HepG2 (cell line): ENCODE data around the gene MT1F. TPM values are rescaled to one million over a fixed set of nuclear protein-coding genes. Genes with fewer than 3 reads are reported as not detected.

Source experiments
- AFF4 ChIP-seq: sonication (generic); formaldehyde crosslinking; IDR thresholded peaks from 2 replicates; pipeline ENCODE4 v1.4.0; 2020; ENCODE audit warnings: missing genetic modification reagents
- CBX2 ChIP-seq, 2 experiments: fragments of 200-600 bp in 1 of 2; sonication (generic); formaldehyde crosslinking in 1 of 2; IDR thresholded peaks; 2 replicates each; pipeline versions ENCODE4 v1.7.0 to v1.8.1; 2018 to 2022; ENCODE audit warnings: low read depth in 2 of 2, low read length in 1 of 2, mild to moderate bottlenecking in 1 of 2, missing genetic modification reagents in 1 of 2
- CSRNP2 ChIP-seq: sonication (generic); formaldehyde crosslinking; conservative IDR thresholded peaks from 2 replicates; pipeline ENCODE4 v1.8.0; 2022; ENCODE audit warnings: low read depth, missing genetic modification reagents
- FIP1L1 ChIP-seq: fragments of 200-400 bp; formaldehyde crosslinking; IDR thresholded peaks from 2 replicates; pipeline ENCODE4 v1.6.1; 2018; ENCODE audit warnings: low read depth, mild to moderate bottlenecking, low read length, moderate library complexity, borderline replicate concordance; ENCODE audit not compliant: insufficient read depth
- NFKBIZ ChIP-seq: IDR thresholded peaks from 2 replicates; pipeline ENCODE4 v1.6.1; 2018; ENCODE audit warnings: missing genetic modification reagents, missing compliant biosample characterization
- NFYB ChIP-seq: sonication (generic); formaldehyde crosslinking; IDR thresholded peaks from 2 replicates; pipeline ENCODE4 v1.4.0; 2020; ENCODE audit warnings: missing genetic modification reagents
- NONO ChIP-seq, 2 experiments: fragments of 450-650 bp in 1 of 2; sonication (generic) in 1 of 2; formaldehyde crosslinking in 1 of 2; IDR thresholded peaks in 1 of 2; conservative IDR thresholded peaks in 1 of 2; 2 replicates each; pipeline versions ENCODE4 v1.6.1 to v1.8.0; 2017 to 2022; ENCODE audit warnings: mild to moderate bottlenecking in 1 of 2, missing genetic modification reagents in 1 of 2, moderate library complexity in 1 of 2
- PITX1 ChIP-seq: sonication (generic); formaldehyde crosslinking; IDR thresholded peaks from 2 replicates; pipeline ENCODE4 v1.5.1; 2020; ENCODE audit warnings: mild to moderate bottlenecking, missing genetic modification reagents
- TBP ChIP-seq: sonication (generic); formaldehyde crosslinking; IDR thresholded peaks from 2 replicates; pipeline ENCODE4 v1.5.0; 2020; ENCODE audit warnings: missing genetic modification reagents
- XBP1 ChIP-seq: sonication (generic); formaldehyde crosslinking; IDR thresholded peaks from 2 replicates; pipeline ENCODE4 v1.5.0; 2020; ENCODE audit warnings: missing genetic modification reagents
- ZBTB1 ChIP-seq: sonication (generic); formaldehyde crosslinking; IDR thresholded peaks from 2 replicates; pipeline ENCODE4 v1.4.0; 2020; ENCODE audit warnings: missing genetic modification reagents, borderline replicate concordance
- ZBTB34 ChIP-seq: sonication (generic); formaldehyde crosslinking; IDR thresholded peaks from 2 replicates; pipeline ENCODE4 v1.8.0; 2022; ENCODE audit warnings: mild to moderate bottlenecking, missing genetic modification reagents
- ZBTB42 ChIP-seq: sonication (generic); formaldehyde crosslinking; IDR thresholded peaks from 2 replicates; pipeline ENCODE4 v1.5.0; 2020; ENCODE audit warnings: mild to moderate bottlenecking, missing genetic modification reagents
- ZNF18 ChIP-seq: sonication (generic); formaldehyde crosslinking; IDR thresholded peaks from 2 replicates; pipeline ENCODE4 v1.8.0; 2022; ENCODE audit warnings: mild to moderate bottlenecking, missing genetic modification reagents; ENCODE audit not compliant: insufficient replicate concordance
- ZNF256 ChIP-seq: sonication (generic); formaldehyde crosslinking; conservative IDR thresholded peaks from 2 replicates; pipeline ENCODE4 v1.4.0; 2020; ENCODE audit warnings: missing genetic modification reagents
- ZNF547 ChIP-seq: sonication (generic); formaldehyde crosslinking; IDR thresholded peaks from 2 replicates; pipeline ENCODE4 v1.5.1; 2020; ENCODE audit warnings: mild to moderate bottlenecking, missing genetic modification reagents
- polyA plus RNA-seq, 8 experiments: library from polyadenylated mRNA; depleted of rRNA in 3 of 8; stranded (reverse) in 7 of 8; unstranded in 1 of 8; fragments of >200 nt; fragmentation: Illumina TruSeq in 4 of 8; extraction: Trizol in 4 of 8; gene quantifications; 2 replicates each; pipeline versions ENCODE4 v1.2.1 to v1.2.3, GENCODE V29; 2011 to 2016; ENCODE audit warnings: low read depth in 4 of 8, missing spikeins in 1 of 8, mixed read lengths in 1 of 8; ENCODE audit not compliant: insufficient read depth in 1 of 8
- total RNA-seq, 5 experiments: library from RNA; depleted of rRNA; stranded (reverse); fragments of >200 nt; fragmentation: Illumina TruSeq; extraction: Trizol; gene quantifications; 2 replicates each; pipeline ENCODE4 v1.2.3, GENCODE V29; 2016; ENCODE audit warnings: low read depth in 1 of 5
- TF ChIP-seq, protein P1 (sequence below): sonication (generic); formaldehyde crosslinking; conservative IDR thresholded peaks from 2 replicates; pipeline ENCODE4 v1.8.0; 2022; ENCODE audit warnings: missing genetic modification reagents

MT1F gene
- total and polyA plus RNA-seq, 2 of the 13 experiments (the other 11 are each of a cell fraction or from before 2014, with no cell fraction given) = 1.9 to 169 TPM

DNA sequence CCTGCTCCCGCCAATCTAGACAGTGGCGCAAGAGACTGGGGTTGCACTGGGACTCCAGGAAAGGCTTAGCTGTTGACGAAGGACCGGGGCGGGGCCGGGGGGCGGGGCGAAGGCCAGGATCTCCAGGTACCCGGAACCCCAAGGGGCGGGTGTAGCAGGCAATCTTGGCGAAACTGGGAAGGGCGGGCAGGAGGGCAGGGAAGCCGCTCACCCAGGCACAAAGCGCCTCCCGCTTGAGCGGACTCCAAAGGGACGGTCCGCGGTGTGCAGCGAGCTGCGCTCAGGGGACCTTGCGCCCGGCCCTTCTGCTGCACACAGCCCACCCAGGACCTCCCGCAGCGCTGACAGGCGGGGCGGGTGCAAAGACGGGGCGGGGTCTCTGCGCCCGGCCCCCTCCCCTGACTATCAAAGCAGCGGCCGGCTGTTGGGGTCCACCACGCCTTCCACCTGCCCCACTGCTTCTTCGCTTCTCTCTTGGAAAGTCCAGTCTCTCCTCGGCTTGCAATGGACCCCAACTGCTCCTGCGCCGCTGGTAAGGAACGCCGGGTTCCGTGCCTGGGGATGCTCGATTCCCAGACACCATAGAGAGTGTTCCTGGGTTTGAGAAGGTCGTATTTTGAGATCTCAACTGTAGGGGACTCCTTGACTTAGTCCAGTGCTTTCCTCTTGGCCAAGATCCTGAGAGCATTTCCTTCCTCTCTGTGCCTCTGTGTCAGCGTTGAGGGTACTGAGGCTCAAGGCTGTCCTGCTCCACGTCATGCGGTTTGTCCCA, at the start of gene MT1F (continued):
- TF ChIP-seq ZBTB34 (CRISPR knock-in tag) = no peak
- TF ChIP-seq ZBTB1 (CRISPR knock-in tag) = no peak
- no peak for TF ChIP-seq ZBTB42 (CRISPR knock-in tag)
- TF ChIP-seq ZNF18 (CRISPR knock-in tag) = no peak
- TF ChIP-seq TBP (CRISPR knock-in tag) = no peak
- no peak for TF ChIP-seq ZNF256 (CRISPR knock-in tag)
- no peak for TF ChIP-seq NFKBIZ (CRISPR knock-in tag)
- no peak for TF ChIP-seq FIP1L1
- TF ChIP-seq ZNF547 = peak; percentile 50; the same call in 1 of the 2 replicates
- TF ChIP-seq AFF4 (CRISPR knock-in tag) = no peak
- TF ChIP-seq CSRNP2 (CRISPR knock-in tag) = no peak
- no peak for TF ChIP-seq XBP1 (CRISPR knock-in tag)
- TF ChIP-seq NFYB (CRISPR knock-in tag) = peak; percentile 23; the same call in 1 of the 2 replicates
- no peak for TF ChIP-seq CBX2 (IDR thresholded peaks at IDR 0.05; ENCODE audit: low read depth, low read length)
- no peak for TF ChIP-seq CBX2 (CRISPR knock-in tag; IDR thresholded peaks at IDR 0.05; ENCODE audit: low read depth)
- no peak for TF ChIP-seq NONO (IDR thresholded peaks at IDR 0.05)
- peak; percentile 22 for TF ChIP-seq NONO (CRISPR knock-in tag; conservative IDR thresholded peaks at IDR 0.05)
- TF ChIP-seq PITX1 (CRISPR knock-in tag) = 0 out of 2 replicates have a peak, but pooled peaks have one; percentile 23
- TF ChIP-seq, protein P1, sequence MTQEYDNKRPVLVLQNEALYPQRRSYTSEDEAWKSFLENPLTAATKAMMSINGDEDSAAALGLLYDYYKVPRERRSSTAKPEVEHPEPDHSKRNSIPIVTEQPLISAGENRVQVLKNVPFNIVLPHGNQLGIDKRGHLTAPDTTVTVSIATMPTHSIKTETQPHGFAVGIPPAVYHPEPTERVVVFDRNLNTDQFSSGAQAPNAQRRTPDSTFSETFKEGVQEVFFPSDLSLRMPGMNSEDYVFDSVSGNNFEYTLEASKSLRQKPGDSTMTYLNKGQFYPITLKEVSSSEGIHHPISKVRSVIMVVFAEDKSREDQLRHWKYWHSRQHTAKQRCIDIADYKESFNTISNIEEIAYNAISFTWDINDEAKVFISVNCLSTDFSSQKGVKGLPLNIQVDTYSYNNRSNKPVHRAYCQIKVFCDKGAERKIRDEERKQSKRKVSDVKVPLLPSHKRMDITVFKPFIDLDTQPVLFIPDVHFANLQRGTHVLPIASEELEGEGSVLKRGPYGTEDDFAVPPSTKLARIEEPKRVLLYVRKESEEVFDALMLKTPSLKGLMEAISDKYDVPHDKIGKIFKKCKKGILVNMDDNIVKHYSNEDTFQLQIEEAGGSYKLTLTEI (CRISPR knock-in tag) = no peak
